Naive thymus-derived CD4-positive, alpha-beta T cell (primary cell): ENCODE results near the gene DDR2. TPM values are rescaled to one million over a fixed set of nuclear protein-coding genes. Genes with fewer than 3 reads are reported as not detected.
A peak's percentile ranks its signal among the peaks of the same experiment; 100 is the strongest.
"Not testable (repeated sequence)": the region's sequence is repeated elsewhere in the genome, so short reads cannot be mapped to it uniquely, and the experiment has no call there.

Experiments
- ATAC-seq: fragments of 150-1000 bp; cut with Tn5 transposase; 2 replicates; pipeline ENCODE4 v1.10.0; 2021; ENCODE audit warnings: mild to moderate bottlenecking, moderate library complexity
- CTCF ChIA-PET: fragments of 350-600 bp; sonication (Branson Sonifier 250); formaldehyde crosslinking; loops from one replicate; lab custom pipeline; 2021; ENCODE audit warnings: antibody characterized with exemption; lab: Charles Lee
- POLR2A ChIA-PET: fragments of 350-600 bp; sonication (Branson Sonifier 250); formaldehyde crosslinking; loops from one replicate; lab custom pipeline; 2021; ENCODE audit warnings: antibody characterized with exemption, inconsistent platforms; lab: Charles Lee
- DNase-seq, 9 donors: peaks; one replicate each; pipeline versions ENCODE4 v3.0.0 to v3.0.0-alpha.2; 2020 to 2022; ENCODE audit warnings: mixed read lengths in 1 of 9
- H3K27ac ChIP-seq: one replicate; pipeline ENCODE4 v1.7.0; 2013; ENCODE audit warnings: mild to moderate bottlenecking, low read depth, low read length, moderate library complexity
- H3K27me3 ChIP-seq, 2 donors: one replicate each; pipeline ENCODE4 v1.7.0; 2013; ENCODE audit warnings: low read length in 2 of 2, mild to moderate bottlenecking in 2 of 2, moderate library complexity in 2 of 2; ENCODE audit not compliant: control insufficient read depth in 2 of 2, insufficient read depth in 2 of 2
- H3K36me3 ChIP-seq, 3 experiments: 1 replicate in 2 of 3; 2 replicates in 1 of 3; pipeline ENCODE4 v1.7.0; 2013; ENCODE audit warnings: low read length in 3 of 3, mild to moderate bottlenecking in 3 of 3, moderate library complexity in 1 of 3; ENCODE audit not compliant: insufficient read depth in 3 of 3, control insufficient read depth in 2 of 3
- H3K4me1 ChIP-seq, 2 donors: one replicate each; pipeline ENCODE4 v1.7.0; 2013; ENCODE audit warnings: low read length in 2 of 2, mild to moderate bottlenecking in 2 of 2, moderate library complexity in 1 of 2; ENCODE audit not compliant: control insufficient read depth in 2 of 2, insufficient read depth in 2 of 2
- H3K4me3 ChIP-seq: 2 replicates; pipeline ENCODE4 v1.7.0; 2013; ENCODE audit warnings: mild to moderate bottlenecking, low read length
- H3K9me3 ChIP-seq, 3 experiments: 1 replicate in 2 of 3; 2 replicates in 1 of 3; pipeline ENCODE4 v1.7.0; 2013; ENCODE audit warnings: low read length in 3 of 3; ENCODE audit not compliant: control insufficient read depth in 2 of 3
- H3K27ac Mint-ChIP-seq, 9 donors: one replicate each; pipeline ENCODE4 v1.8.0; 2020 to 2022; ENCODE audit warnings: mixed read lengths in 9 of 9, mild to moderate bottlenecking in 8 of 9, moderate library complexity in 5 of 9, inconsistent platforms in 2 of 9
- H3K27me3 Mint-ChIP-seq, 5 donors: one replicate each; pipeline ENCODE4 v1.8.0; 2021 to 2022; ENCODE audit warnings: mixed read lengths in 5 of 5, mild to moderate bottlenecking in 1 of 5
- H3K36me3 Mint-ChIP-seq, 5 donors: one replicate each; pipeline ENCODE4 v1.8.0; 2020 to 2022; ENCODE audit warnings: mixed read lengths in 5 of 5, mild to moderate bottlenecking in 3 of 5, inconsistent platforms in 1 of 5
- H3K4me1 Mint-ChIP-seq, 7 donors: one replicate each; pipeline ENCODE4 v1.8.0; 2020 to 2022; ENCODE audit warnings: mixed read lengths in 7 of 7, mild to moderate bottlenecking in 3 of 7, inconsistent platforms in 1 of 7
- H3K4me3 Mint-ChIP-seq, 10 donors: one replicate each; pipeline ENCODE4 v1.8.0; 2020 to 2022; ENCODE audit warnings: mild to moderate bottlenecking in 10 of 10, mixed read lengths in 10 of 10, moderate library complexity in 6 of 10, inconsistent platforms in 2 of 10
- H3K9me3 Mint-ChIP-seq, 11 donors: one replicate each; pipeline ENCODE4 v1.8.0; 2020 to 2022; ENCODE audit warnings: mixed read lengths in 11 of 11, mild to moderate bottlenecking in 4 of 11, inconsistent platforms in 1 of 11, moderate library complexity in 1 of 11
- intact Hi-C, 2 donors: fragments of 100-400 bp; cut with micrococcal nuclease; formaldehyde crosslinking; loops; one replicate each; pipeline ENCODE4 v1.15.1; 2023
- polyA plus RNA-seq, 2 donors: library from polyadenylated mRNA; unstranded; fragments of 300-500 nt; fragmentation: Illumina TruSeq; gene quantifications; one replicate each; pipeline ENCODE4 v1.2.3, GENCODE V29; 2021
- total RNA-seq, 6 experiments: library from RNA in 5 of 6; stranded (reverse) in 5 of 6; gene quantifications; 1 replicate in 5 of 6; 2 replicates in 1 of 6; pipeline ENCODE4 v1.2.3 and lab custom pipeline; 2021 to 2026

DDR2 gene
- total and polyA plus RNA-seq, 7 experiments from 2014 or later = 0.24 to 0.44 (median 0.35) TPM; not detected in 2

- H3K27me3 ChIP-seq, H3K36me3 ChIP-seq, H3K9me3 ChIP-seq, CTCF ChIA-PET, POLR2A ChIA-PET, H3K27me3 Mint-ChIP-seq, H3K4me1 ChIP-seq, H3K9me3 Mint-ChIP-seq: not testable (repeated sequence)
- intact Hi-C loops = loop anchor here (1.0 to 5.0 kb wide), 3 partner anchors 228 to 531 kb away; partner anchors contain the start of genes UAP1 (in 2 of the 2) and NUF2 (in 1 of the 2)
- peak within 1 kb of the TSS; percentile 85 to 95 (median 92) for H3K4me3 Mint-ChIP-seq
- H3K4me1 Mint-ChIP-seq = peaks cover 0 to 24% (median 9%) of the 10 kb centered on the region in 7 donors
- peak within 1 kb of the TSS; percentile 86 for H3K27ac ChIP-seq
- H3K27ac Mint-ChIP-seq = peak within 1 kb of the TSS; percentile 85 to 98 (median 96)
- peak within 1 kb of the TSS; percentile 55 for H3K4me3 ChIP-seq
- DNase-seq (peak; percentile 54 to 82 (median 79)), ATAC-seq (peak; percentile 99)
- H3K36me3 Mint-ChIP-seq = peaks cover 0 to 11% (median 0%) of the 10 kb centered on the region in 5 donors
These were observed 158.2 kb downstream of the DDR2 start, which contains the start of gene HSD17B7 for GRCh38 chr1:162790303-162790984. TSS of gene HSD17B7 (plus strand) at chr1:162790702. CDS start at chr1:162790801, 99 bp downstream.

GRCh38 chr1:162790985-162791357 lies 158.7 kb downstream of the DDR2 start:
- H3K27me3 ChIP-seq, H3K9me3 ChIP-seq, ATAC-seq, H3K4me1 ChIP-seq, H3K27me3 Mint-ChIP-seq, H3K36me3 ChIP-seq, CTCF ChIA-PET, POLR2A ChIA-PET, H3K9me3 Mint-ChIP-seq: not testable (repeated sequence)
- Mint-ChIP-seq H3K4me1 (peaks cover 0 to 28% (median 9%) of the 10 kb centered on the region in 7 donors), H3K27ac (peak overlapping the region; percentile 85 to 98 (median 96)), H3K4me3 (peak overlapping the region; percentile 85 to 95 (median 92)), H3K36me3 (peaks cover 0 to 11% (median 0%) of the 10 kb centered on the region in 5 donors)
- peak in 2 of 9 donors; percentile 6 to 11 for DNase-seq
- intact Hi-C loops = loop anchor here (1.0 to 5.0 kb wide), 3 partner anchors 229 to 530 kb away; partner anchors contain the start of genes UAP1 (in 2 of the 2) and NUF2 (in 1 of the 2)
- peak overlapping the region; percentile 78 for H3K27ac ChIP-seq
- H3K4me3 ChIP-seq = peak overlapping the region; percentile 54

DNA sequence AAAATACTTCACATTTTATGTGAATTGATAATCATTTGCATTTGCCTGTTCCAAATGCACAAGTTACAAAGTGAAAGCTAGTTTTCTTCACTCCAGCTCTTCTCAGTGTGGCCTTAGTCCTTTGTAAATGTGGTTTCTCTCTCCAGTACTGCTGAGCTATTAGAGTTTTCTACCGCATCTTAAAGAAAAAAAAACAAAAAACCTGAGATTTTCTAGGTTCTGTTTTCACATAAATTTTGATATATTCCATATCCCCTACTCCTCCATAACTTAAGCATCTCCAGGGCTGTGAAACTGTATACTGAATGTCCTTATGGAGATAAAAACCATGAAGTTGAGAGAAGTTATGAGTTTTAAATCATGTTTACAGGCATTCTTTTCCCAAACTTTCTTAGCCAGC lies 162.0 kb downstream of the DDR2 start:
- H3K9me3 Mint-ChIP-seq, H3K4me3 ChIP-seq: not testable (repeated sequence)

DNA sequence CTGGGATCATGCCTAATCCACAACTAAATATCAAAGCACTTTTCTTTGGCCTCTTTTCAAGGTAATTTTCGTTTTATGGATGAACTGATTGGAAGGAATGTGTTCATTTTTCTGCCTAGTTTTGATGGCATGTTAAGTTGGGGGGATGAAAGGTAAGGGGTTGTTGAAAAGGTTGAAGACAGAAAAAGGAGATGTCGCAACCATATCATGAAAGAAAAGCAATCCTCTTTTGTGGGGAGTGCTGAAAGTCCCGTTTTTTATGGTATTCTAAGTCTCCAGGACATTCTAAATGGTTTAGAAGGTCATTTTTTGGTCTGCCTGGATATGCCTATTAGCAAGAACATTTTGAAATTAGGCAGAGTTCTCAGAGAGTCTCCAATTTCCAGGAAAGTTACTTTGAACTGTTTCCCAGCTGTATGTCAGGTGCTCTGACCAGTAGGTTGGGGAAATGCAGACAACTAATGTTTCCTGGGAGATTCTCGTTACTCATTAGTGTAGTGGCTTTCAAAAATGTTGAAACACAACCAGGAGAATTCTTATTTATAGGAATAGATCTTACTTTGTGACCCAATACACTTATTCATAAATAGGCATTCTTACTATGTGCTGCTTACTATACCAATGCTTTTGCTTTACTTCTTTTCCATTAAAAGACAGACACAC lies 164.5 kb downstream of the DDR2 start:
- DNase-seq, H3K27ac ChIP-seq, intact Hi-C loops, H3K4me3 Mint-ChIP-seq, H3K27me3 Mint-ChIP-seq, H3K27ac Mint-ChIP-seq, H3K27me3 ChIP-seq, CTCF ChIA-PET, ATAC-seq, H3K9me3 ChIP-seq, POLR2A ChIA-PET, H3K9me3 Mint-ChIP-seq, H3K4me1 ChIP-seq, H3K4me3 ChIP-seq: not testable (repeated sequence)
- H3K36me3 Mint-ChIP-seq = peaks cover 5 to 45% (median 15%) of the 10 kb centered on the region in 5 donors
- peaks cover 0 to 28% (median 0%) of the 10 kb centered on the region in 3 experiments for H3K36me3 ChIP-seq
- peaks cover 0 to 30% (median 12%) of the 10 kb centered on the region in 7 donors for H3K4me1 Mint-ChIP-seq

More for the DNA sequence above, 162.0 kb downstream of the DDR2 start:
- CTCF ChIA-PET, H3K4me1 ChIP-seq, POLR2A ChIA-PET, H3K27me3 Mint-ChIP-seq, H3K9me3 ChIP-seq, H3K36me3 ChIP-seq, ATAC-seq, H3K4me3 Mint-ChIP-seq, H3K27ac Mint-ChIP-seq, DNase-seq, H3K27ac ChIP-seq, H3K27me3 ChIP-seq: not testable (repeated sequence)
- H3K36me3 Mint-ChIP-seq = peaks cover 3 to 27% (median 10%) of the 10 kb centered on the region in 5 donors
- peaks cover 0 to 34% (median 12%) of the 10 kb centered on the region in 7 donors for H3K4me1 Mint-ChIP-seq
- intact Hi-C loops = loop anchor here in 1 of 2 donors (5.0 kb wide), 1 partner anchor 232 kb away; the partner anchor contains the start of gene UAP1

DNA sequence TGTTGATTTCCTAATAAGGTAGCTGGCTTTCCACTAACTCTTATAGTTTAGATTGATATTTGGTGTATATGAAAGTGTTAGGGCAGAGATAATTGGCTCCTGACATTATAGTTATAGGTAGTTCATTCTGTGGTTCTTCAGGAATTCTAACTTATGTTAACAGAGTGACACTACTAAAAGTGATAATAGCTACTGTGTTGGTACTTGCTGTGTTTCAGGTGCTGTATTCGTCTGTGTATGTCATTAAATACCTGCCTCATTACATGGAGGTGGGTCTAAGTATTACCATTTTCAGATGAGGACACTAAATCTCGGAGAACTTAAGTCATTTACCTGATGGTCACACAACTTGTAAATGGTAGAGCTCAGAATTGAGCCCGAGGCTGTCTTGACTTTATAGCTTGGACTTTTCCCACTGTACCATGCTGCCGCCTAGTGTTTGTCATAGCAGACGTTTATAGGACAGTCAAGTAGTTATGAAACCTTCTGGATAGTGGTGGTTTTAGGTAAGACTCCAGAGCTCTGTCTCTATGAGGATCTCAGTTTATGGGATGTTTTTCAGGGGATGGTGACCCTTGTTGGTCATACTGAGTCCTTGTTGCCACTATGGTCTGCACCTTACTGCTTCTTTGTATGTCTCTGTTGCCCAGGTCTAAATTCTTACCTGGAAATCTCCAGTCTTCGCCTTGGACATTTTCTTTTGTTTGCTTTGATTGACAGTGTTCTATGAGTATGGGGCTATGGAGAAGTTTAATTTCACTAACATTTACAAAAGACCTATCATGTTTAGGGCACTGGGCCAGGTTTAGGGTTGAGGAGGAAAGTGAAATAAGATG lies 167.9 kb downstream of the DDR2 start:
- H3K4me3 Mint-ChIP-seq, DNase-seq, H3K9me3 ChIP-seq, H3K4me1 ChIP-seq, intact Hi-C loops, H3K27me3 Mint-ChIP-seq, H3K4me3 ChIP-seq, H3K27me3 ChIP-seq, CTCF ChIA-PET, H3K27ac ChIP-seq, ATAC-seq, H3K27ac Mint-ChIP-seq, H3K9me3 Mint-ChIP-seq: not testable (repeated sequence)
- H3K36me3 ChIP-seq = peaks cover 0 to 38% (median 4%) of the 10 kb centered on the region in 3 experiments
- Mint-ChIP-seq H3K36me3 (peaks cover 5 to 59% (median 25%) of the 10 kb centered on the region in 5 donors), H3K4me1 (peaks cover 0 to 20% (median 8%) of the 10 kb centered on the region in 7 donors)
- POLR2A ChIA-PET = interaction anchor here (0.7 kb wide), 1 partner anchor 497 kb away, joined by 3 read pairs; no protein-coding TSS in a partner anchor

GRCh38 chr1:162807503-162807902 lies 175.2 kb downstream of the DDR2 start:
- intact Hi-C loops, H3K4me1 ChIP-seq, CTCF ChIA-PET, H3K4me3 Mint-ChIP-seq, DNase-seq, H3K9me3 ChIP-seq, H3K4me1 Mint-ChIP-seq, ATAC-seq, H3K9me3 Mint-ChIP-seq, H3K4me3 ChIP-seq, POLR2A ChIA-PET, H3K27ac Mint-ChIP-seq, H3K27me3 Mint-ChIP-seq, H3K27me3 ChIP-seq, H3K27ac ChIP-seq: not testable (repeated sequence)
- H3K36me3 ChIP-seq = peaks cover 0 to 19% (median 4%) of the 10 kb centered on the region in 3 experiments
- peaks cover 10 to 84% (median 42%) of the 10 kb centered on the region in 5 donors for H3K36me3 Mint-ChIP-seq
